ENCODE results near the gene ALDH3B2.

- TF ChIP-seq CTCF (IDR thresholded peaks at IDR 0.05) (peak in 3 of 4 experiments; percentile 42 to 64 (median 48)), POLR2A (IDR thresholded peaks at IDR 0.05) (no peak), POLR2AphosphoS5 (IDR thresholded peaks at IDR 0.05) (no peak)
These were observed 34.2 kb downstream of the ALDH3B2 start for GRCh38 chr11:67640021-67640757.

Data from gastroesophageal sphincter (tissue), 3 donors.